ENCODE data around the gene PSMB9. TPM values are rescaled to one million over a fixed set of nuclear protein-coding genes. Genes with fewer than 3 reads are reported as not detected.

Gene PSMB9
- total and polyA plus RNA-seq, 9 of the 15 experiments (the other 6 are each of a cell fraction or from before 2014, with no cell fraction given) = 1.1 to 3.7 (median 2.4) TPM

DNA sequence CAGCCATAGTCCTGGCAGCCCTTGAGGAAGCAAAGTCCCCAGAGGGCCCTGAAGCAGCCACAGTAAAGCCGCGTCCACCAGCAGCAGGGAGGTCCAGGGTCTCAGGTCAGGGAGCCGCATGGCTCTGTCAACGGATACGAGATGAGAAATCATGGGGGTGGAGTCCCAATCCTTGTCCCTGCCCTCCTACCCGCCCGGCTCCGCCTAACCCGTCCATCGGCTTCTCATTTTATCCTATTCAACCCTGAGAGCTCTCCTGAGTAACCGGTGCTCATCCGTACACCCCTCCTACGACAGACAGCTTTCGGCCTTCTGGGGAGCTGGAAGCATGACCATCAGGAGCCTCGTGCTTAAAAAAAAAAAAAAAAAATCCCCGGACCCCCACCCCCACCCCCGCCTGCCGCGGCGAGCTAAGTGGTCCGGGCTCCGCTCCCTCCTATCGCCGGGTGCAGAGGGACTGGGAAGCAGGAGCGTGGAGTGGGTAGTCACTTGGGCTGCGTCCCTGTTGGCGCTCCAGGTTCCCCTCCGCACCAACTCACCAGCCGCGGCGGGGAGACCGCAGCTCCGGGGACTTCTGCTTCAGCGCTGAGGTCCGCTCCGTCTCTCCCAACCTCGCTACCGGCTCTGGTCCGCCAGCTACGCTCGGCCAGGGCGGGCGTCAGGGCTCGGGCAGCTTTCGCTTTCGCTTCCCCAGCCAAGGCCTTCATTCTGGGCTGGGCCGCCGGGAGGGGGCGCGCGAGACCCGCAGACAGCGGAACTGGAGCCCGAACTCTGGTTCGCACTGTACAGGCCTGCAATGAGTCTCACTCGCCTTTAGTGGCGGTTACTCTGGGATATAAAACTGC is 15.7 kb upstream of the PSMB9 start, which contains the start of gene TAP2 (continued):
- TF ChIP-seq LEF1 (IDR thresholded peaks at IDR 0.05) (no peak), HMGN3 (IDR thresholded peaks at IDR 0.05; ENCODE audit: borderline replicate concordance, extremely low read depth, insufficient read length, low read depth, low read length) (peak; percentile 78), FOXP1 (CRISPR knock-in tag; IDR thresholded peaks at IDR 0.05) (peak; percentile 92), PREB (CRISPR knock-in tag; IDR thresholded peaks at IDR 0.05) (peak; percentile 37; the same call in 1 of the 2 replicates), TSHZ1 (CRISPR knock-in tag; IDR thresholded peaks at IDR 0.05) (no peak), SREBF1 (IDR thresholded peaks at IDR 0.05; ENCODE audit: borderline replicate concordance, low read depth, low read length) (no peak), ZNF668 (CRISPR knock-in tag; IDR thresholded peaks at IDR 0.05) (no peak), HDAC3 (IDR thresholded peaks at IDR 0.05; ENCODE audit: borderline replicate concordance, partially characterized antibody) (no peak), ZNF561 (CRISPR knock-in tag; conservative IDR thresholded peaks at IDR 0.05) (no peak), IRF2 (CRISPR knock-in tag; IDR thresholded peaks at IDR 0.05) (peak; percentile 100), BACH1 (tag; IDR thresholded peaks at IDR 0.05) (no peak), PHB (CRISPR knock-in tag; IDR thresholded peaks at IDR 0.05) (no peak), BRCA1 (IDR thresholded peaks at IDR 0.05) (no peak), BRCA1 (CRISPR knock-in tag; IDR thresholded peaks at IDR 0.05) (no peak), KDM5B (IDR thresholded peaks at IDR 0.05; ENCODE audit: insufficient replicate concordance, low read depth, low read length) (peak; percentile 63), E2F5 (CRISPR knock-in tag; IDR thresholded peaks at IDR 0.05) (no peak), ZHX1 (conservative IDR thresholded peaks at IDR 0.05; ENCODE audit: low read length) (no peak), BRD9 (IDR thresholded peaks at IDR 0.05; ENCODE audit: low read depth, partially characterized antibody) (no peak)

Measured in K562 (cell line).